Stimulated activated CD8-positive, alpha-beta memory T cell treated with anti-CD3 and anti-CD28 coated beads, Interleukin-15, amount 100 ng/mL, for 48 hours (primary cell): ENCODE results near the gene SPAM1.
"Not testable (repeated sequence)": the region's sequence is repeated elsewhere in the genome, so short reads cannot be mapped to it uniquely, and the experiment has no call there.

Experiments
- DNase-seq, 2 donors: peaks; one replicate each; pipeline ENCODE4 v3.0.0-alpha.2; 2020; ENCODE audit warnings: low read depth in 2 of 2

SPAM1 gene

GRCh38 chr7:123958186-123958703 lies 33.2 kb downstream of the SPAM1 start:
- no peak for DNase-seq

DNA sequence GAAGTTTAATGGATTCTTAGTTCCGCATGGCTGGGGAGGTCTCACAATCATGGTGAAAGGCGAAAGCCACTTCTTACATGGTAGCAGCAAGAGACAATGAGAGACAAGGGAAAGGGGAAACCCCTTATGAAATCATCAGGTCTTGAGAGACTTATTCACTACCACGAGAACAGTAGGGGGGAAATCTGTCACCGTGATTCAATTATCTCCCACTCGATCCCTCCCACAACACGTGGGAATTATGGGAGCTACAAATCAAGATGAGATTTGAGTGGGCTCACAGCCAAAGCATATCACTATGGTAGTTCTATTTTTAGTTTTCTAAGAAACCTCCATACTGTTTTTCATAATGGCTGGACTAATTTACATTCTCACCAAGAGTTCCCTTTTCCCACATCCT lies 36.7 kb downstream of the SPAM1 start:
- peak in 1 of 2 donors; percentile 11 for DNase-seq

DNA sequence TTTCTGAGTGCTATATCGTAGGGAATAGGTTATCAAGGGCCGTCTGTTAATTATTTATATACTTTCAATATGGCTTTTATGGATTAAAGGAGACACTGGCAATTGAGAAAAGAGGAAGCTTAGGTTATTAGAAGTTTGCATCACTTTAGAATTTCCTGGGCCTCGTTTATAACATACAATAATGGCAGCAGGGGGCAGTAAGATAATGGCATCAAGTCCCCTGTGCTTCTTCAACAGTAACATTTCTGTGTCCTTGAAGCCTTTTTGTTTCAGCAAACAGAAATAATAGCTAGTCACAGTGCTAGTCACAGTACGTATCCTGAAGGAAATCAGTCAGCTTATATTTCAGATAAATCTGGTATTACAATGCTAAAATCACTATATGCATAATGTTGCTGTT lies 41.9 kb downstream of the SPAM1 start:
- DNase-seq: no peak

DNA sequence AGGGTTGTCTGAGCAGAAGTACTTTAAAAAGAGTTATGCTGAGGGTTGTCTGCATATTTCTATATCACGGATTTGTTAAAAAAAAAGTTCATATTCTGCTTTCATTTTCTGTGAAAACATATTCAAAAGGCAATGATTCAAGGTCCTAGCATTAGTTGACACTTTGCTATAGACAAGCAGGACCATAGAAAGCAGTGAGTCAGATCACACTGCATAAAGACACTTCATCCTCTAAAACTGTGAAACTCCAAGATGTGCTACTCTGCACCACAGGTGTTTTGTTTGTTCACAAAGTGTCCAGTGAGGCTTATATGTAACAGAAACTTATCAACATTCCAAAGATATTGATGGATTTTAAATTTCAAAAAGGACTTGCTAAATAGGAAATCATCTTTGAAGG lies 47.0 kb downstream of the SPAM1 start:
- no peak for DNase-seq

DNA sequence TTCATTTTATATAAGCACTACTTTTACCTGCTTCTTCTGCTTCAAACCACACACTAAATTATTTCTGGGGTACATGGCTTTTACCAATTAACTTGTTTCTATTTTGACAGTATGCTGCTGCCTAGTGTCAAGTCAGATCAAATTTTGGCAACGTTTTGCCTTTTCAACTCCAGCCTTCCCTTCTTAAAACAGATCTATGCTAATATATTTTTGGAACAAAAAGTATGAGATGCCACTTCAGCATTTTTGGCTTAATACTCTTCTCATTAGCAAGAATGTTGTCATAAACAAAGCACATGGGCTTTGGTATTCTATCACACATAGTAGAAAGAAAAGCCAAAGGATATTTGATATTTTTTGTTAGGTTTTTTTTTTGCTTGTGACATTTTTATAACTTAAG lies 47.8 kb downstream of the SPAM1 start:
- DNase-seq: no peak

DNA sequence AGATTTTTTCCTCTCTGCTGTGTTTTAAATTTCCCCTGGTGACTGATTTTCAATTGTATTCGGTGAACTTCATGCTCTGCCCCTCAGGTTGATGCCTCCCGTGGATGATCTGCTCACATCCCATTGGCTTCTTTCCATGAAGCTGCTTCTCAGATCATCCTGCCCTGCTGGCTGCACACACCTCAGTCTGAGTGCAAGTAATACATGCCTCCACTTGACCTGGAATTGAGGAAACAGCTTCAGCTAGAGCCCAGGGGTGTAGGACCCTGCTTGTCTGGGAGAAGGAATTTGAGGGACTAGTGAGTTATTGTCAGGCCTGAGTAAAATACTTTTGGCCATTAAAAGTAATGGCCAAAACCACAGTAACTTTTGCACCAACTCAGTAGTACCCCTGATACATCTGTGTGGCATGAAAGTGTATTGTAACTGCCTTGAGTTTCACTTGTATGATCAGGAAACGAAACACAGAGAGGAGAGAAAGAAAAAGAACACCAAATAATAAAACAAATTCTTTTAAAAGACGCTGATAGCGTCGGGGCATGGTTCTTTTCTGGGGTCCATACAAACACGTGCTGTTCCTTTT lies 49.4 kb downstream of the SPAM1 start:
- no peak for DNase-seq

- DNase-seq: no peak
These were observed 50.0 kb downstream of the SPAM1 start for GRCh38 chr7:123975084-123975483.

DNA sequence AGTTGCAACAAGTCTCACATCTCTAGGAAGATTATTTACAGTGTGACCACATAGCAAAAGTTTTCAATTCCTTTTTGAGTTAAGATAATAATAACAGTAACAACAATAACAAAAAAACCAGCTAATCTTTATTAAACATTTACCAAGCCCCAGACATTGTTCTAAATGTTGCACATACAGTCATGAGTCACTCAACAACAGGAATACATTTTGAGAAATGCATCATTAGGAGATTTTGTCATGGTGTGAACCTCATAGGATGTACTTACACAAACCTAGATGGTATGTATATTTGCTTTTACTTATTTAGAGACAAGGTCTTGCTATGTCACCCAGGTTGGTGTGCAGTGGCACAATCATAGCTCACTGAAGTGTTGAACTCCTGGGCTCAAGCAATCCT lies 52.0 kb downstream of the SPAM1 start:
- DNase-seq: no peak

- no peak for DNase-seq
These were observed 54.8 kb downstream of the SPAM1 start for GRCh38 chr7:123979876-123980275.

- no peak for DNase-seq
These were observed 62.4 kb downstream of the SPAM1 start for GRCh38 chr7:123987445-123987844.

- DNase-seq: no peak
These were observed 68.0 kb downstream of the SPAM1 start for GRCh38 chr7:123992913-123993518.

DNA sequence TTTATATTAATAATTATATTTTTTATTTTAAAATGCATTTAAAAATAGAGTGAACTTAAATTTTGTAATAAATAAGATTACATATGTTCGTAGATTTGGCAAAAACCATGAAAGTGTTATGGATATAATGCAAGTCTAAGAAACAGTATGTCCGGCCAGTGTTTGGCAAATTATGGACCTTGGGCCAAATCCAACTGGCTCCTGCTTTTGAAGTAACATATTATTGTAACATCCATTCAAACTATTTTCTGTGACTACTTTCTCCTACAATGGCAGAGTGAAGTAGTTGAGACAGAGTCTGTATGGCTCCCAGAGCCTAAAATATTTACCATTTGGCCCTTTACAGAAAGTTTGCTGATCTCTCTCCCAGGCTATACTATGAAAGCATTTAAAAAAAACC lies 69.0 kb downstream of the SPAM1 start:
- no peak for DNase-seq

- DNase-seq: no peak
These were observed 69.4 kb downstream of the SPAM1 start for GRCh38 chr7:123994449-123994848.

DNA sequence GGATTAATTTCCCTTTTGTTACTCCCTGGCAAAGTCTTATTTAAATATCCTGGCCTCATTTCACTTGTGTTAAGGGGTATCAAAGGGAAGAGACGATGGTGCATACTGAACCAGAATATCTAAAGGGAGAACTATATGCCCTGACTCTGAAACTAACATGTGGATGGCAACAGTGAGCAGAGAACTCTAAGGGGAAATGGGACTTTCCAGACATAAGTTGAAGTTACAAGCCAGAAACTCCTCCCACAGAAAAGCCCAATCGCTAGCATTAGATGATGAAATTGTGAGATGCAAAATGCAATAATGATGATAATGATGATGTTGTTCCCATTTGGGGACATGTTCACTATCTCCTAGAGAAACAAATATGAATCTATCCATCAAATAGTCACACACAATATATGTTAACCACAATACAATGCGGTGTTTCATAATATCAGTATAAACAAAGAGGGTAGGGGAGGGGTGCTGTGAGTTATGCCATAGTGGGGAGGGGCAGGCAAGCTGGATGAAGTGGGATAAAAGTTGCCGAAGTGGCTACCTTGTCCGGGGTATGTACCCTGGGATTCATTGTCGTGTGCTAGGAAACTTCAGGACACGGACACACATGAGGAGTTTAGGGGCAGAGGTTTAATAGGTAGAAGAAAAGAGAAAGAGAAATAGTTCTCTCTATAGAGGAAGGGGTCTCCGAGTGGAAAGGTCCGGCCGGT lies 70.7 kb downstream of the SPAM1 start:
- no peak for DNase-seq

DNA sequence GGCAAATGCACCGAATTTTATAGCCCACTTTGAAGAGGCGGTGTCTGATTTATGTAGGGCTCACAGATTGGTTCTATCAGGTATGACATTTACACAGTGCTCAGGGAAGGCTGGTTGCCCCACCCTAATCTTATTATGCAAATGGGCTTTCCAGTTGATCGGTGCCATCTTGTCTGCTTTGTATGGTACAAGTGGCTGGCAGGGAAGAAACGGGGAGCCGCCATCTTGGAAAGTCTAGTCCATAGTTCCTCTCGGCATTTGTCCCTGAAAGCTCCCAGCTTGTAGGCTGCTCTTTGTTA lies 71.2 kb downstream of the SPAM1 start:
- DNase-seq: no peak

DNA sequence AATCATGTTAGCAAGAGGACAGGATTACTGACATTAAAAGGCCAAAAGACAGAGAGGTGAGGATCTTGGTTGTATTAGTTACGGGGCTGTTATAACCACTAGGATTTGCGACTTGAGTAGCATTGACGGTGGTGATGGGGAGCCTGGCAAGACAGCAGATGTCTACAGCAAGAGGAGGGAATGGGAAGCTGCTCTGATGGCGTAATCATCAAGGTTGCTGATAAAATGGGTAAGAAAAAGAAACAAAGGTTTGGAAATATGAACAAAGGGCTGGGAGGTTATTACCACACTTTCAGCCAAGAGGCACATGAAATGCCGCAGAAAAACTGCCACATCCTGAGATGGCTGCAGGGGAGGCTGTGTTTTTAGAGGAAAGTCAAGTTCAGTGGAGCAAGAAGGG lies 73.9 kb downstream of the SPAM1 start:
- no peak for DNase-seq

DNA sequence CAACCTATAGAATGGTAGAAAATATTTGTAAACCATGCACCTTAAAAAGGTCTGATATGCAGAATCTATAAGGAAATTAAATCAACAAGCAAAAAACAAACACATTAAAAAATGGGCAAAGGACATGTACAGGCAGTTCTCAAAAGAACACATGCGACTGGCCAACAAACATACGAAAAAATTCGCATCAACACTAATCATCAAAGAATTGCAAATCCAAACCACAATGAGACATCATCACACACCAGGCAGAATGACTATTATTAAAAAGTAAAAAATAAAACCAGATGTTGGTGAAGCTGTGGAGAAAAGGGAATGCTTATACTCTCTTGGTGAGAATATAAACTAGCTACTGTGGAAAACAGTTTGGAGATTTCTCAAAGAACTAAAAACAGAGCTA lies 74.7 kb downstream of the SPAM1 start:
- no peak for DNase-seq

- DNase-seq: not testable (repeated sequence)
These were observed 83.3 kb downstream of the SPAM1 start for GRCh38 chr7:124008296-124008695.

GRCh38 chr7:124009321-124009720 lies 84.3 kb downstream of the SPAM1 start:
- no peak for DNase-seq
